ENCODE measurements around the gene KRT32. TPM values are rescaled to one million over a fixed set of nuclear protein-coding genes. Genes with fewer than 3 reads are reported as not detected.
A peak's percentile ranks its signal among the peaks of the same experiment; 100 is the strongest.

The KRT32 gene
- total RNA-seq, 1 donor = not detected

- no peaks in the 10 kb centered on the region for H3K27me3 ChIP-seq (ENCODE audit: insufficient read depth, low read length)
- DNase-seq (ENCODE audit: insufficient read length, low spot score, missing footprints) = no peak
- H3K27ac ChIP-seq (ENCODE audit: low read depth, low read length) = no peak overlapping the region
- H4K20me1 ChIP-seq (ENCODE audit: insufficient read depth, low read length) = no peaks in the 10 kb centered on the region
- no peak for TF ChIP-seq CTCF (IDR thresholded peaks at IDR 0.05; ENCODE audit: extremely low read depth, low read depth, low read length)
- no peaks in the 10 kb centered on the region for H3K79me2 ChIP-seq (ENCODE audit: insufficient read depth, low read length)
- H3K4me3 ChIP-seq (ENCODE audit: insufficient read depth, low read length) = no peak overlapping the region
- H3K36me3 ChIP-seq (ENCODE audit: insufficient read depth, low read length) = no peaks in the 10 kb centered on the region
- no peak overlapping the region for H2AFZ ChIP-seq (ENCODE audit: low read length)
- peaks cover 19% of the 10 kb centered on the region for H3K4me1 ChIP-seq (ENCODE audit: insufficient read depth, low read length)
- H3K9me3 ChIP-seq (ENCODE audit: low read depth, low read length) = no peaks in the 10 kb centered on the region
- H3K4me2 ChIP-seq (ENCODE audit: insufficient read depth, low read length) = no peak overlapping the region
These were observed 3.0 kb downstream of the KRT32 start for GRCh38 chr17:41464173-41464572.

- Histone ChIP-seq H3K9me3 (ENCODE audit: low read depth, low read length) (no peaks in the 10 kb centered on the region), H3K4me3 (ENCODE audit: insufficient read depth, low read length) (no peak overlapping the region), H3K27ac (ENCODE audit: low read depth, low read length) (no peak overlapping the region), H2AFZ (ENCODE audit: low read length) (no peak overlapping the region), H3K79me2 (ENCODE audit: insufficient read depth, low read length) (no peaks in the 10 kb centered on the region), H4K20me1 (ENCODE audit: insufficient read depth, low read length) (no peaks in the 10 kb centered on the region), H3K36me3 (ENCODE audit: insufficient read depth, low read length) (no peaks in the 10 kb centered on the region), H3K4me1 (ENCODE audit: insufficient read depth, low read length) (peaks cover 19% of the 10 kb centered on the region), H3K27me3 (ENCODE audit: insufficient read depth, low read length) (no peaks in the 10 kb centered on the region), H3K4me2 (ENCODE audit: insufficient read depth, low read length) (no peak overlapping the region)
- peak; percentile 26 for DNase-seq (ENCODE audit: insufficient read length, low spot score, missing footprints)
- no peak for TF ChIP-seq CTCF (IDR thresholded peaks at IDR 0.05; ENCODE audit: extremely low read depth, low read depth, low read length)
These were observed 3.4 kb downstream of the KRT32 start for GRCh38 chr17:41463746-41464145.

GRCh38 chr17:41462705-41463104 lies 4.5 kb downstream of the KRT32 start:
- Histone ChIP-seq H3K4me2 (ENCODE audit: insufficient read depth, low read length) (no peak overlapping the region), H2AFZ (ENCODE audit: low read length) (no peak overlapping the region), H4K20me1 (ENCODE audit: insufficient read depth, low read length) (no peaks in the 10 kb centered on the region), H3K79me2 (ENCODE audit: insufficient read depth, low read length) (no peaks in the 10 kb centered on the region), H3K27me3 (ENCODE audit: insufficient read depth, low read length) (no peaks in the 10 kb centered on the region), H3K4me3 (ENCODE audit: insufficient read depth, low read length) (no peak overlapping the region), H3K9me3 (ENCODE audit: low read depth, low read length) (no peaks in the 10 kb centered on the region), H3K4me1 (ENCODE audit: insufficient read depth, low read length) (peaks cover 16% of the 10 kb centered on the region), H3K27ac (ENCODE audit: low read depth, low read length) (no peak overlapping the region), H3K36me3 (ENCODE audit: insufficient read depth, low read length) (no peaks in the 10 kb centered on the region)
- no peak for TF ChIP-seq CTCF (IDR thresholded peaks at IDR 0.05; ENCODE audit: extremely low read depth, low read depth, low read length)
- no peak for DNase-seq (ENCODE audit: insufficient read length, low spot score, missing footprints)

- TF ChIP-seq CTCF (IDR thresholded peaks at IDR 0.05; ENCODE audit: extremely low read depth, low read depth, low read length) = no peak
- DNase-seq (ENCODE audit: insufficient read length, low spot score, missing footprints) = no peak
These were observed 9.5 kb downstream of the KRT32 start for GRCh38 chr17:41457676-41458075.

More at GRCh38 chr17:41457676-41458075, 9.5 kb downstream of the KRT32 start:
- Histone ChIP-seq H3K27ac (ENCODE audit: low read depth, low read length) (no peak overlapping the region), H3K79me2 (ENCODE audit: insufficient read depth, low read length) (no peaks in the 10 kb centered on the region), H3K9me3 (ENCODE audit: low read depth, low read length) (no peaks in the 10 kb centered on the region), H3K4me3 (ENCODE audit: insufficient read depth, low read length) (no peak overlapping the region), H3K4me1 (ENCODE audit: insufficient read depth, low read length) (peaks cover 11% of the 10 kb centered on the region), H3K27me3 (ENCODE audit: insufficient read depth, low read length) (no peaks in the 10 kb centered on the region), H3K36me3 (ENCODE audit: insufficient read depth, low read length) (no peaks in the 10 kb centered on the region), H3K4me2 (ENCODE audit: insufficient read depth, low read length) (no peak overlapping the region), H4K20me1 (ENCODE audit: insufficient read depth, low read length) (no peaks in the 10 kb centered on the region), H2AFZ (ENCODE audit: low read length) (no peak overlapping the region)

All from osteoblast (primary cell).